BLaER1 treated with 17β-estradiol and CSF1 and Interleukin-3, amounts not matched to agents 10 nM and 100 nM (cell line): ENCODE results near the gene MGAM2.

ENCODE experiments used
- H3K27ac ChIP-seq, 11 experiments: shearing (Covaris generic); formaldehyde crosslinking; 2 replicates each; pipeline ENCODE4 v1.8.1; 2022
- H3K27me3 ChIP-seq, 11 experiments: shearing (Covaris generic); formaldehyde crosslinking; 2 replicates each; pipeline ENCODE4 v1.8.1; 2022
- H3K36me3 ChIP-seq, 11 experiments: shearing (Covaris generic); formaldehyde crosslinking; 2 replicates each; pipeline ENCODE4 v1.8.1; 2022
- H3K4me1 ChIP-seq, 10 experiments: shearing (Covaris generic); formaldehyde crosslinking; 2 replicates each; pipeline ENCODE4 v1.8.1; 2022
- H3K4me2 ChIP-seq, 11 experiments: shearing (Covaris generic); formaldehyde crosslinking; 2 replicates each; pipeline ENCODE4 v1.8.1; 2022
- H3K4me3 ChIP-seq, 10 experiments: shearing (Covaris generic); formaldehyde crosslinking; 2 replicates each; pipeline ENCODE4 v1.8.1; 2022
- H3K9ac ChIP-seq, 11 experiments: shearing (Covaris generic); formaldehyde crosslinking; 2 replicates each; pipeline ENCODE4 v1.8.1; 2022
- H3K9me3 ChIP-seq, 11 experiments: shearing (Covaris generic); formaldehyde crosslinking; replicated peaks in 1 of 11; 2 replicates each; pipeline ENCODE4 v1.8.1; 2022
- H4K20me1 ChIP-seq, 11 experiments: shearing (Covaris generic); formaldehyde crosslinking; 2 replicates each; pipeline ENCODE4 v1.8.1; 2022
- Cebpa-rat ChIP-seq, 11 experiments: shearing (Covaris generic); IDR thresholded peaks; 2 replicates each; pipeline ENCODE4 v1.8.1; 2022

MGAM2 gene

GRCh38 chr7:142200206-142200605 is 88.7 kb downstream of the MGAM2 start:
- no peaks in the 10 kb centered on the region for H3K27me3 ChIP-seq
- H3K27ac ChIP-seq = no peak overlapping the region
- no peak overlapping the region for H3K4me3 ChIP-seq
- no peak overlapping the region for H3K4me2 ChIP-seq
- H3K36me3 ChIP-seq = no peaks in the 10 kb centered on the region
- no peak overlapping the region for H3K9ac ChIP-seq
- H4K20me1 ChIP-seq = no peaks in the 10 kb centered on the region
- no peaks in the 10 kb centered on the region for H3K9me3 ChIP-seq
- TF ChIP-seq Cebpa-rat (IDR thresholded peaks at IDR 0.05) = no peak
- no peaks in the 10 kb centered on the region for H3K4me1 ChIP-seq

GRCh38 chr7:142228537-142229104 is 117.1 kb downstream of the MGAM2 start:
- no peaks in the 10 kb centered on the region for H3K36me3 ChIP-seq
- no peak overlapping the region for H3K9ac ChIP-seq
- H3K4me2 ChIP-seq = no peak overlapping the region
- H3K4me1 ChIP-seq = no peaks in the 10 kb centered on the region
- TF ChIP-seq Cebpa-rat (IDR thresholded peaks at IDR 0.05) = no peak
- no peaks in the 10 kb centered on the region for H3K9me3 ChIP-seq
- H3K27me3 ChIP-seq = no peaks in the 10 kb centered on the region
- no peak overlapping the region for H3K27ac ChIP-seq
- H3K4me3 ChIP-seq = no peak overlapping the region
- H4K20me1 ChIP-seq = no peaks in the 10 kb centered on the region

DNA sequence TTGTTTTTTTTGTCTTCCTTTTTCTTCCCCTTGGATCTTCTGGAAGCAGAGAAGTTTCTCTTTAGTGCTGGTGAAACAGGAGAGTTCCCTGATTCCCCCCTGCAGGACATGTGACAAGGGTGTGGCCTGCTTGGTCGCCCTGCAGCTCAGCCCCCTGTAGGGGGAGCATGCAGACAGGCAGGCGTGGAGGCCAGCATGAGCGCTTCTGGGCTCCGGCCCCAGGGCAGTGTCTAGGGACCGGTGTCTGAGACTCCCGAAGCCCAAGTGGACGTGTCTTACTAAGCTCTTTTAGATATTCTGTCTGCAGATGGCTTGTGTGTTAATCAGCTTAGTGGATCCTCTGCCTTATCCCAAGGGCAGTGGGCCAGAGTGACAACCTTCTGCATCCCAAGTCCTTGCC is 120.2 kb downstream of the MGAM2 start:
- H3K36me3 ChIP-seq = no peaks in the 10 kb centered on the region
- no peaks in the 10 kb centered on the region for H4K20me1 ChIP-seq
- H3K4me1 ChIP-seq = no peaks in the 10 kb centered on the region
- 0 out of 22 replicates have a peak, but pooled peaks cover 0 to 8% (median 0%) of the 10 kb centered on the region in 11 experiments for H3K9me3 ChIP-seq
- no peak overlapping the region for H3K4me3 ChIP-seq
- no peaks in the 10 kb centered on the region for H3K27me3 ChIP-seq
- H3K9ac ChIP-seq = no peak overlapping the region
- no peak overlapping the region for H3K4me2 ChIP-seq
- no peak for TF ChIP-seq Cebpa-rat (IDR thresholded peaks at IDR 0.05)
- H3K27ac ChIP-seq = no peak overlapping the region

DNA sequence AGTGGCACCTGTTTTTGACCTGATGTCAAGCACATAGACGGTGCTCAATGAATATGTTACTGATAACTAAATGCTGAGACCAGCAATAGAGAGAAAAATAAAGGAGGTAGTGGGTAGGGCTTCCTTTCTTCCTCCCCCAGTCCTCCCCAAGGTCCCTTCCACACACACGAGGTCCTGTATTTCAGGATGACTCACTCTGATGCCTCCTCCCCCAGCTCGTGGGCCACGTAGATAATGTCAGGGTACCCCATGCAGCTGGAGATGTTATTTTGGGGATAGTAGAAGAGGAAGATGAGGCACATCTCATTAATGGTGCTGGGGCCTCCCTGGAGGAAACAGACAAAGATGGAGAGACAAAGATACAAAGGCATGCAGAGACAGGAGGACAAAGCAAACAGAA is 129.0 kb downstream of the MGAM2 start:
- Histone ChIP-seq H3K4me2 (peak overlapping the region in 10 of 11 experiments; percentile 19 to 56 (median 36); a peak in 18 of 22 replicates), H3K27me3 (no peaks in the 10 kb centered on the region), H3K4me1 (peaks cover 0 to 13% (median 8%) of the 10 kb centered on the region in 10 experiments; a peak in 13 of 20 replicates), H3K9me3 (0 out of 22 replicates have a peak, but pooled peaks cover 0 to 6% (median 0%) of the 10 kb centered on the region in 11 experiments), H4K20me1 (no peaks in the 10 kb centered on the region), H3K36me3 (no peaks in the 10 kb centered on the region), H3K9ac (no peak overlapping the region), H3K27ac (no peak overlapping the region), H3K4me3 (no peak overlapping the region)
- TF ChIP-seq Cebpa-rat (IDR thresholded peaks at IDR 0.05) = no peak

DNA sequence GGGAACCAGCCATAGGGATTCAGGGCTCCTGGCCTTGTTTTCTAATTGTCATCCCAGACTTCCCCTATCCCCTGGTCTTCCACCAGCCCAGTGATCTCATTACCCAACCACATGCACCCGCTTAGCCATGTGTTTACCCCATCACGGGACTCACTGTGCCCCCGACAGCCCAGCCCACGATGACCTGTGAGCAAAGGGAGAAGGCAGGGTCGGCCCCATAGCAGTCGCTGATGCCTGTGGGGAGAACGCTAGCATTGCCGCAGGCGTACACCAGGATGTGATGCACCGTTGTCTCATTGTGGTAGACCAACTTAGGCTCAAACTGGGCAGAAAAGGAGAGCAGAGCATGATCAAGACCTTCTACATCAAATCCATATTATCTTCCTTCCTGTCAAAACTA is 132.3 kb downstream of the MGAM2 start:
- H3K4me1 ChIP-seq = peaks cover 0 to 13% (median 8%) of the 10 kb centered on the region in 10 experiments; a peak in 13 of 20 replicates
- no peak overlapping the region for H3K27ac ChIP-seq
- H3K9ac ChIP-seq = no peak overlapping the region
- no peaks in the 10 kb centered on the region for H3K27me3 ChIP-seq
- TF ChIP-seq Cebpa-rat (IDR thresholded peaks at IDR 0.05) = no peak
- H3K9me3 ChIP-seq = no peaks in the 10 kb centered on the region
- H3K4me2 ChIP-seq = no peak overlapping the region
- no peaks in the 10 kb centered on the region for H3K36me3 ChIP-seq
- no peak overlapping the region for H3K4me3 ChIP-seq
- no peaks in the 10 kb centered on the region for H4K20me1 ChIP-seq

DNA sequence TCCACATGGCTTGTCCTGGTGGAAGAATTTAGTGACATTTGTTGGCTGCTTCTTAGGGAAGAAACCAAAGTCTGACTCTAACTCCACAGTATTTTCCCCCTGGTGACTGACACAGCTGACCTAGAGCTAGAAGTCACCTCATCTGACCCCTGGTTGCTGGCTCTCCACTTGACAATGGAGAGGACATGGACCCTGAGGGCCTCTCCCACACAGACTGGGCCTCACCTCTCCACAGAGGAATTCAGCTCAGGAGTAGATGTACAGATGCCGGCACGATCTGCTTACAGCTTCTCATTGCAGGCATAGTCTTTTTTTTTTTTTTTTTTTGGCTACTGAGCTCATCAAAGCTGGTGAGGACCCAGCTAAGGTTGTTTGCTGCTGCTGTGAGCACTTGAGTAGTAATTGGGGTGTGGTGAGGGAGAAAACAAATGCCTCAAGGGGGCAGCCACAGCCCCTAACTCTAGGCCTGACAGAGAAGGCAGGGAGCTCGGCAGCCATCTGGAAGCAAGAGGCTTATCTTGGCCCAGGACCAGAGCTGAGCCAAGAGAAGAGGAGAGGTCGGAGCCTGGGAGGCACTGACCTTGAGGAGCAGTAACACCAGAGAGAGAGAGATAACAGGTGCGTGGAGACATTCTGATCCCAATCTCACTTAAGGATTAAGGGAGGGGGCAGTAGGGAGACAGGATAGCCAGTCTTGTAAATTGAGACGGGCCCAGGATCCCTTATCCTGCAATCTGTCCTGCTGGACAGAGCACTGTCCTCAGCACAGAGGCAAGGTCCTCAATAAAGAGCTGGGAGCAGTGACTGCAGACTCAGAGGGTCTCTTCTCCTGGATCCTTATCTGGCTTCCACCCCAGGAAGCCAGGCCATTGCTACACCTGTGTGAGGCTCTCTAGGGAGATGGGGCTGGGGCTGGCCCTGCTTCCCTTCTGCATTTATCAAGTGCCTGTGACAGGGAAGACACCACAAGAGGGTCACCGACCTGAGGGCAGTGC is 136.9 kb downstream of the MGAM2 start:
- TF ChIP-seq Cebpa-rat (IDR thresholded peaks at IDR 0.05) = no peak
- H4K20me1 ChIP-seq = no peaks in the 10 kb centered on the region
- H3K4me1 ChIP-seq = no peaks in the 10 kb centered on the region
- no peaks in the 10 kb centered on the region for H3K36me3 ChIP-seq
- H3K27me3 ChIP-seq = no peaks in the 10 kb centered on the region
- H3K9ac ChIP-seq = no peak overlapping the region
- H3K4me3 ChIP-seq = no peak overlapping the region
- no peak overlapping the region for H3K4me2 ChIP-seq
- no peak overlapping the region for H3K27ac ChIP-seq
- no peaks in the 10 kb centered on the region for H3K9me3 ChIP-seq

DNA sequence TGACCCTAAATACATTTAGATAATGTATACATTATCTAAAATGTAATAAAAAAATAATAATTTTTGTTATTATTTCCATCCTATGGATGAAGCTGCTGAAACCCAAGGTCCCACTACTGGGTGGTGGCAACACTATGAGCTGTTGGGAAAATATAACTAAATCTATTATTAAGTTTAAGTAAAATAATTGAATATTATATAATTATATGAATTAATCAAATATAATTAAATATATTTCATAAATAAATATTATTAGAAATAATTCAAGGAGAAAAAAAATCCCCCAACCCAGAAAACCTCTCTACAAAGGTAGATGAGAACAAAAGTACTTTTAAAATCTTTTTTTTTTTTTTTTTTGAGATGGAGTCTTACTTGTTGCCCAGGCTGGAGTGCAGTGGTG is 138.4 kb downstream of the MGAM2 start:
- H3K27ac ChIP-seq = no peak overlapping the region
- H3K36me3 ChIP-seq = no peaks in the 10 kb centered on the region
- H4K20me1 ChIP-seq = no peaks in the 10 kb centered on the region
- no peak overlapping the region for H3K4me2 ChIP-seq
- H3K4me3 ChIP-seq = no peak overlapping the region
- TF ChIP-seq Cebpa-rat (IDR thresholded peaks at IDR 0.05) = no peak
- H3K4me1 ChIP-seq = no peaks in the 10 kb centered on the region
- H3K9ac ChIP-seq = no peak overlapping the region
- H3K9me3 ChIP-seq = no peaks in the 10 kb centered on the region
- no peaks in the 10 kb centered on the region for H3K27me3 ChIP-seq

DNA sequence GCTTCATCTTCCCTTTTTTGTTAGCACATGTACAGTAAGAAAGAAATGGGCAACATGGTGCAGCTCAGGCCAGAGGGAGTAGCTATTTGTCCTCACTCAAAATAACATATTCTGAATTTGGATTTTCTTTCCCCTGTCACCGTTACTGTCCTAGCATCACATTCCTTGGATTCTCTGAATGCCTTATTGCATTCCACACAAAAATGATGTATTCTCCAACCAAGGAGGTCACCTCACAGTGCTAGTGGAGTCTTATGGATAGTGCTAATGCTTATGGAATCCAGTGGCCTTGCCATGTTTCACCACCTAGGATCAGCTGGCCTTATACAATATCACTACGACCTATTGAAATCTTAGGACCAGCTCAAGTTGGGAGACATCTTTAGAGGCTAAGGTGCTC is 139.2 kb downstream of the MGAM2 start:
- TF ChIP-seq Cebpa-rat (IDR thresholded peaks at IDR 0.05) = no peak
- H3K27ac ChIP-seq = no peak overlapping the region
- H3K9ac ChIP-seq = no peak overlapping the region
- H3K4me2 ChIP-seq = no peak overlapping the region
- H3K9me3 ChIP-seq = no peaks in the 10 kb centered on the region
- H3K4me1 ChIP-seq = no peaks in the 10 kb centered on the region
- no peak overlapping the region for H3K4me3 ChIP-seq
- no peaks in the 10 kb centered on the region for H4K20me1 ChIP-seq
- no peaks in the 10 kb centered on the region for H3K36me3 ChIP-seq
- H3K27me3 ChIP-seq = no peaks in the 10 kb centered on the region

DNA sequence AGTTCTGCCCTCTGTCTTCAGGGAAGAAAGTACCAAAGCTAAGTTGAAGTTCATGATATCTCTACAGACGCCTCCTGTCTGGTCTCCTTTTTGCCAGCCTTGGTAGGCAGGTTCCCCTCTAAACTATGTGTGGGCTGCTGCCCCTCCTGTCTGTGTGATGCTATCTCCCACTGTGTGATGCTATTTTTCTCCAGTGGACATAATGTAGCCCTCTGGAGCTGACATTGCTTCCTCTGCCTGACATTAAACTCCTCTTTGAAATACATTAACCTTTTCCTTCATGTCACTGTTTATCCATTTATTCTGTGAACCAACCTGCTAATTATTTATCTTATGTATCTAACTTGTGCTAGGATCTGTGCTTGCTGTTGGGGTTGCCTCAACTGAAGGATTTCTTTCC is 146.4 kb downstream of the MGAM2 start, which contains the start of gene PRSS58:
TSS of gene PRSS58 (minus strand) at position 101 of the 400 bp plus-strand sequence. CDS start 351 bp downstream, outside the sequence.
- TF ChIP-seq Cebpa-rat (IDR thresholded peaks at IDR 0.05) = no peak
- Histone ChIP-seq H3K36me3 (no peaks in the 10 kb centered on the region), H3K4me1 (no peaks in the 10 kb centered on the region), H4K20me1 (no peaks in the 10 kb centered on the region), H3K9ac (no peak within 1 kb of the TSS), H3K27me3 (no peaks in the 10 kb centered on the region), H3K4me3 (no peak within 1 kb of the TSS), H3K27ac (no peak within 1 kb of the TSS), H3K4me2 (no peak within 1 kb of the TSS), H3K9me3 (peaks cover 0 to 22% (median 7%) of the 10 kb centered on the region in 11 experiments; a peak in 11 of 22 replicates)
